Measurements from ENCODE around the gene CHRM4.

The CHRM4 gene

DNA sequence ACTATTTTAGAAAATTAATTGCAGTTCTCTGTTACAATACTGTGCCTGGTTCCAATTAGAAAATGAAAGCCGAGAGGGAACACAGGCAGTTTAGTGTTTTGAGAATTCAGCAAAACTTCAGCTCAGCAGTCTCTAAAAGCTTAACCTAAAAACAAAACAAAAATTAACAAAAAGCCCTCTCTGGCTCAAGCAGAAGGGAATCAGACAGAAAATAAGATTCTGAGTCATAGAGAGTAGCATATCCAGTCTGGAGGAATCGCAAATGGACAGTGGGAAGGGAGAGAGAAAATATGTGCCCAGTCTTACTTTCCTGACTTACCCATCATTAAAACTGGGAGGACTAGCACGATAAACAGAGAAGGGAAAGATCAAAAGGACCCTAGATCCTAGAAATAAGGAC lies 38.1 kb upstream of the CHRM4 start:
- DNase-seq (ENCODE audit: low read depth) = no peak
- no peak overlapping the region for H3K4me3 ChIP-seq (ENCODE audit: low read depth, low read length)
- TF ChIP-seq, protein P1, sequence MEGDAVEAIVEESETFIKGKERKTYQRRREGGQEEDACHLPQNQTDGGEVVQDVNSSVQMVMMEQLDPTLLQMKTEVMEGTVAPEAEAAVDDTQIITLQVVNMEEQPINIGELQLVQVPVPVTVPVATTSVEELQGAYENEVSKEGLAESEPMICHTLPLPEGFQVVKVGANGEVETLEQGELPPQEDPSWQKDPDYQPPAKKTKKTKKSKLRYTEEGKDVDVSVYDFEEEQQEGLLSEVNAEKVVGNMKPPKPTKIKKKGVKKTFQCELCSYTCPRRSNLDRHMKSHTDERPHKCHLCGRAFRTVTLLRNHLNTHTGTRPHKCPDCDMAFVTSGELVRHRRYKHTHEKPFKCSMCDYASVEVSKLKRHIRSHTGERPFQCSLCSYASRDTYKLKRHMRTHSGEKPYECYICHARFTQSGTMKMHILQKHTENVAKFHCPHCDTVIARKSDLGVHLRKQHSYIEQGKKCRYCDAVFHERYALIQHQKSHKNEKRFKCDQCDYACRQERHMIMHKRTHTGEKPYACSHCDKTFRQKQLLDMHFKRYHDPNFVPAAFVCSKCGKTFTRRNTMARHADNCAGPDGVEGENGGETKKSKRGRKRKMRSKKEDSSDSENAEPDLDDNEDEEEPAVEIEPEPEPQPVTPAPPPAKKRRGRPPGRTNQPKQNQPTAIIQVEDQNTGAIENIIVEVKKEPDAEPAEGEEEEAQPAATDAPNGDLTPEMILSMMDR (IDR thresholded peaks at IDR 0.05; ENCODE audit: control insufficient read depth, extremely low read depth, insufficient read depth) = no peak

DNA sequence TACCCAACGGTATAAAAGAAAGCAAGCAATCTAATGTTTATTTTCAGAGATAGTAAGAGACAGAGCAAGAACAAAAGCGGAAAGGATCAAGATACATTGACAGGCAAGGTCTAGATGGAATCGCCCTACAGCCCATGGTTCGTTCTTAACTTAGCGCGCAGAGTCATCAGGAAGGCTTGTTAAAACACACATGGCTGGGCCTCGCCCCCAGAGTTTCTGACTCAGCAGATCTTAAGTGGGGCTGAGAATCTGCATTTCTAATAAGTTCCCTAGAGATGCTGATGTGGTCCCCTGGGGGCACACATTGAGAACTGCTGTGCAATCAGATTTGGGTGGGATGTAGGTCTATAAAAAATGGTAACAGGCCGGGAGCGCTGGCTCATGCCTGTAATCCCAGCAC lies 35.8 kb upstream of the CHRM4 start:
- TF ChIP-seq, protein P1 (IDR thresholded peaks at IDR 0.05; ENCODE audit: control insufficient read depth, extremely low read depth, insufficient read depth) = no peak
- no peak overlapping the region for H3K4me3 ChIP-seq (ENCODE audit: low read depth, low read length)
- no peak for DNase-seq (ENCODE audit: low read depth)

DNA sequence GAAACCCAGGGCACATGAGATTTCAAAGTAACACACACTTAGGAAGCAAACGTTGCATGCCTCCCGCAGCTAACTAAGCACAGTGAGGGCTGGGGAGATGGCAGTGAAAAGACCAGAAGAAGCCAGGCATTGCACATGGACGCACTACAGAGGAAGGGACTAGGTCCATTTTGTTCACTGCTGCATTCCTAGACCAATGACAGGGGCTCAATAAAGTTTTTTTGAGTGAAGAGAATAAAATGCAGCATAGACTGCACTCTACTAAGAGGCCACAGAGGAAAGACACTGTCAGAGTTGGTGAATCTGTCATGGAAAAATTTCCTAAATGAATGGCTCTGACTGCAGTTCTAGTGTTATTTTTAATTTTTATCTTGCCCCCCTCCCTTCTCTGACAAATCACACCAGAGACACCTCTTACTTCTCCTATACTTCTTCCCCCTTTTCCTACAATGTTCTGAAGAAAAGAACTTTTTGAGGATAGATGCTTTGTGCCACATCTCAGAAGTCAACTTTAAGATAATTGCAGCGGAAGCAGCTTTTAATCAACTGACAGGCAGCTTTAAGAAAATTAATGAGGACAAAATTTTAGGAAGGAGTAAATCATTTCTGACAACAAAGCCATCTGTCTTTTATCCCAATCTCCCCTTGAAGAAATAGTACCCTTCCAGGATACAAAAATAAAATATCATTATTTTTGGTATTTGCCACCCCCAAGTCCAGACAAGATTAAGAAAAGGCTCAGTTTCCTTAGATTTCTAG lies 34.8 kb upstream of the CHRM4 start:
- DNase-seq (ENCODE audit: low read depth) = no peak
- no peak overlapping the region for H3K4me3 ChIP-seq (ENCODE audit: low read depth, low read length)
- TF ChIP-seq, protein P1 (IDR thresholded peaks at IDR 0.05; ENCODE audit: control insufficient read depth, extremely low read depth, insufficient read depth) = no peak

- DNase-seq (ENCODE audit: low read depth) = peak; percentile 56
- no peak overlapping the region for H3K4me3 ChIP-seq (ENCODE audit: low read depth, low read length)
- TF ChIP-seq, protein P1 (IDR thresholded peaks at IDR 0.05; ENCODE audit: control insufficient read depth, extremely low read depth, insufficient read depth) = no peak
Measured at GRCh38 chr11:46422588-46422987, 31.0 kb upstream of the CHRM4 start.

DNA sequence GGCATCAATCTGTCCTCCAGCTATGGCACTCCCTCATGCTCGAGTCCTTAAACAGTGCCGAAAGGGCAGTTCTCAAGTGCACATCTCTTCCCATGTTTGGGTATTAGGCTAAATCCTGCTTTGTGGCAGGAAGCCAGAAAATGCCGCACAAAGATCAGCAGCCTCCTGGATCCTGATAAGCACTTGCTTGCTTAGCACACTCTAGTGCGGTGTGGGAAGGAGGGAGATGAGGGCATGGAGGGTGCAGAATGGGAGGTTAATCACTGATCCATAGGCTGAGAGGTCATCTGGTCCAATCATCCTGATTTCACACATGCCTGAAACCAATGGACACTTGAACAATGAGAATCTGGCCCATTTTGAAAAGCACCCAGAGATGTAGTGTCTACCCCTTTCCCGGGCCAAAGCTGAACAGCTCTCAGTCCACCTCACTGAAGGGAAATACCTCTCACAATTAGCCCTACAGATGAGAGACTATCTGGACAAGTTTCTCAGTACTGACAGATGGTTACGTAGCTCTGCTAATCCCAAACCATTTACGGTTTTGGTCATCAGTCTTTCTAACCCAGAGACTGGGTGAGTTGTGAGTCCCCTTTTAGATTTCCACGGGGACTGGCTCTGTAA lies 29.8 kb upstream of the CHRM4 start:
- DNase-seq (ENCODE audit: low read depth) = no peak
- H3K4me3 ChIP-seq (ENCODE audit: low read depth, low read length) = no peak overlapping the region
- TF ChIP-seq, protein P1 (IDR thresholded peaks at IDR 0.05; ENCODE audit: control insufficient read depth, extremely low read depth, insufficient read depth) = no peak

DNA sequence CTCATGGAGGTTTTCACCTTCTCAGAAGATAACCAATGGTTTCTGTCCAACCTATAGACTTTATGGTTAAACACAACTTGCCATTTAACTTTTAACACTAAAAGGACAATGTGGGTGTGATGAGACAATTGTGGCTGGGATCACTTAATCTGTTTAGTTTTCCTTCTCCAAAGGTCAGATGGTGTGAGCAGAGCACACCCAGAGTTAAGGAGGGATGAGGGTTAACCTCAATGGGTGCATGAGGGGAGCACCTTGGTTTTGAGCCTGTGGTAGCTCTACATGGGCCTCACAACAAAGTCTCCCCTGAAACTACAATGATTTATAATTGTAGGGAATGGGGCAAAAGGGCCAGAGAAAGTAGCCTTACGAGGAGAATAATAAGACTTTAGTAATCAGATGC lies 28.9 kb upstream of the CHRM4 start:
- no peak for DNase-seq (ENCODE audit: low read depth)
- TF ChIP-seq, protein P1 (IDR thresholded peaks at IDR 0.05; ENCODE audit: control insufficient read depth, extremely low read depth, insufficient read depth) = no peak

More for the DNA sequence above, 28.9 kb upstream of the CHRM4 start:
- H3K4me3 ChIP-seq (ENCODE audit: low read depth, low read length) = no peak overlapping the region
